H1 (cell line): ENCODE results near the gene STT3B. TPM values are rescaled to one million over a fixed set of nuclear protein-coding genes. Genes with fewer than 3 reads are reported as not detected.

Source experiments
- CTCF ChIA-PET: fragments of 300-600 bp; sonication (Branson Sonifier 250); formaldehyde crosslinking; loops from one replicate; lab custom pipeline; 2021; ENCODE audit not compliant: partially characterized antibody; lab: Charles Lee
- POLR2A ChIA-PET: fragments of 300-600 bp; sonication (Branson Sonifier 250); formaldehyde crosslinking; loops from one replicate; lab custom pipeline; 2021; ENCODE audit warnings: inconsistent platforms; ENCODE audit not compliant: partially characterized antibody; lab: Charles Lee
- DNase-seq, 2 experiments: peaks; one replicate each; pipeline versions ENCODE4 v3.0.0 to v3.0.0-alpha.2; 2010 to 2022; ENCODE audit warnings: low spot score in 2 of 2, low read depth in 1 of 2, mixed read lengths in 1 of 2
- FAIRE-seq: peaks from 2 replicates; lab custom pipeline; 2011; peaks lifted over from hg19 to GRCh38; lab: Jason Lieb, UNC
- H2AFZ ChIP-seq: 2 replicates; pipeline ENCODE4 v1.8.1; 2012; ENCODE audit warnings: low read length, inconsistent platforms
- H2AK5ac ChIP-seq: 2 replicates; pipeline ENCODE4 v1.6.1; 2013; ENCODE audit warnings: low read depth, low read length
- H2BK120ac ChIP-seq: replicated peaks from 2 replicates; pipeline ENCODE3; 2013; ENCODE audit warnings: low read depth, low read length, inconsistent platforms
- H2BK12ac ChIP-seq: 2 replicates; pipeline ENCODE4 v1.6.1; 2013; ENCODE audit warnings: low read depth, low read length
- H2BK15ac ChIP-seq: 2 replicates; pipeline ENCODE4 v1.6.1; 2013; ENCODE audit warnings: low read length
- H2BK20ac ChIP-seq: 2 replicates; pipeline ENCODE4 v1.6.1; 2013; ENCODE audit warnings: low read length
- H2BK5ac ChIP-seq: 2 replicates; pipeline ENCODE4 v1.6.1; 2013; ENCODE audit warnings: low read depth, low read length
- H3K14ac ChIP-seq: 2 replicates; pipeline ENCODE4 v1.6.1; 2013; ENCODE audit warnings: inconsistent platforms; ENCODE audit not compliant: insufficient read length
- H3K18ac ChIP-seq: 2 replicates; pipeline ENCODE4 v1.6.1; 2013; ENCODE audit warnings: low read length; ENCODE audit errors: extremely low read depth
- H3K23ac ChIP-seq: 2 replicates; pipeline ENCODE4 v1.6.1; 2013; ENCODE audit warnings: inconsistent platforms; ENCODE audit not compliant: insufficient read length
- H3K23me2 ChIP-seq: 2 replicates; pipeline ENCODE4 v1.6.1; 2013; ENCODE audit warnings: low read depth, low read length
- H3K27ac ChIP-seq: 2 replicates; pipeline ENCODE4 v1.6.1; 2011; ENCODE audit warnings: low read depth, low read length, inconsistent platforms
- H3K27me3 ChIP-seq, 4 experiments: replicated peaks in 1 of 4; 1 replicate in 1 of 4; 2 replicates in 3 of 4; pipeline versions ENCODE4 v1.6.1 to v1.8.1; 2011 to 2013; ENCODE audit warnings: low read length in 3 of 4, mild to moderate bottlenecking in 3 of 4, inconsistent platforms in 2 of 4, mixed read lengths in 2 of 4, moderate library complexity in 1 of 4; ENCODE audit not compliant: control insufficient read depth in 3 of 4, insufficient read depth in 3 of 4; ENCODE audit errors: extremely low read depth in 1 of 4
- H3K36me3 ChIP-seq, 4 experiments: 2 replicates each; pipeline versions ENCODE4 v1.6.1 to v1.8.1; 2011 to 2013; ENCODE audit warnings: mild to moderate bottlenecking in 4 of 4, low read length in 3 of 4, moderate library complexity in 2 of 4, control low read depth in 1 of 4, inconsistent platforms in 1 of 4; ENCODE audit not compliant: insufficient read depth in 4 of 4, control insufficient read depth in 2 of 4
- H3K4ac ChIP-seq: replicated peaks from 2 replicates; pipeline ENCODE3; 2013; ENCODE audit warnings: low read length, low read depth, mixed read lengths, inconsistent platforms; ENCODE audit not compliant: insufficient read length
- H3K4me1 ChIP-seq, 4 experiments: replicated peaks in 1 of 4; 1 replicate in 1 of 4; 2 replicates in 3 of 4; pipeline versions ENCODE4 v1.6.1 to v1.8.1; 2011 to 2013; ENCODE audit warnings: low read length in 3 of 4, inconsistent platforms in 2 of 4, mixed read lengths in 1 of 4; ENCODE audit not compliant: insufficient read depth in 4 of 4, control insufficient read depth in 3 of 4
- H3K4me2 ChIP-seq, 2 experiments: 2 replicates each; pipeline versions ENCODE4 v1.6.1 to v1.8.1; 2011 to 2013; ENCODE audit warnings: low read depth in 2 of 2, low read length in 2 of 2, control low read depth in 1 of 2, inconsistent platforms in 1 of 2, mild to moderate bottlenecking in 1 of 2; ENCODE audit not compliant: insufficient read depth in 1 of 2
- H3K4me3 ChIP-seq, 4 experiments: fragments of 200-600, 300-600 bp in 1 of 4; sonication (generic), shearing (Covaris generic), sonication (Bioruptor Twin) in 1 of 4; 2 replicates each; pipeline versions ENCODE4 v1.5.1 to v1.8.1; 2011 to 2016; ENCODE audit warnings: low read length in 4 of 4, low read depth in 3 of 4, control low read depth in 2 of 4, inconsistent platforms in 2 of 4, mild to moderate bottlenecking in 2 of 4, mixed read lengths in 1 of 4, moderate library complexity in 1 of 4; ENCODE audit not compliant: insufficient read depth in 2 of 4; ENCODE audit errors: extremely low read depth in 1 of 4
- H3K56ac ChIP-seq: replicated peaks from 2 replicates; pipeline ENCODE3; 2013; ENCODE audit warnings: low read depth, mild to moderate bottlenecking, mixed read lengths, low read length, inconsistent platforms; ENCODE audit not compliant: insufficient read length
- H3K79me1 ChIP-seq: 2 replicates; pipeline ENCODE4 v1.6.1; 2013; ENCODE audit warnings: low read depth, low read length, control low read depth
- H3K79me2 ChIP-seq, 2 experiments: 2 replicates each; pipeline versions ENCODE4 v1.6.1 to v1.8.1; 2012 to 2013; ENCODE audit warnings: low read length in 2 of 2, mild to moderate bottlenecking in 2 of 2, inconsistent platforms in 1 of 2; ENCODE audit not compliant: insufficient read depth in 2 of 2, control insufficient read depth in 1 of 2
- H3K9ac ChIP-seq, 4 experiments: replicated peaks in 1 of 4; 1 replicate in 1 of 4; 2 replicates in 3 of 4; pipeline versions ENCODE4 v1.6.1 to v1.8.1; 2011 to 2013; ENCODE audit warnings: low read depth in 3 of 4, low read length in 3 of 4, control low read depth in 2 of 4, mild to moderate bottlenecking in 2 of 4, moderate library complexity in 2 of 4, inconsistent platforms in 1 of 4; ENCODE audit errors: extremely low read depth in 1 of 4
- H3K9me3 ChIP-seq, 2 experiments: 2 replicates each; pipeline versions ENCODE4 v1.6.1 to v1.8.1; 2012 to 2013; ENCODE audit warnings: mild to moderate bottlenecking in 2 of 2, moderate library complexity in 2 of 2, control low read depth in 1 of 2, inconsistent platforms in 1 of 2, low read depth in 1 of 2, low read length in 1 of 2, mixed read lengths in 1 of 2; ENCODE audit not compliant: insufficient read depth in 2 of 2
- H4K20me1 ChIP-seq, 2 experiments: replicated peaks in 1 of 2; 2 replicates each; pipeline versions ENCODE3 to v1.8.1; 2011 to 2013; ENCODE audit warnings: inconsistent platforms in 2 of 2, low read length in 2 of 2, mild to moderate bottlenecking in 1 of 2; ENCODE audit not compliant: insufficient read depth in 2 of 2, control insufficient read depth in 1 of 2
- H4K5ac ChIP-seq: 2 replicates; pipeline ENCODE4 v1.6.1; 2013; ENCODE audit warnings: low read length, low read depth, mixed read lengths, inconsistent platforms; ENCODE audit not compliant: insufficient read length
- H4K8ac ChIP-seq: 2 replicates; pipeline ENCODE4 v1.8.0; 2013; ENCODE audit warnings: mild to moderate bottlenecking, moderate library complexity, low read length, inconsistent platforms; ENCODE audit not compliant: insufficient read depth; ENCODE audit errors: extremely low read depth
- H4K91ac ChIP-seq: replicated peaks from 2 replicates; pipeline ENCODE3; 2013; ENCODE audit warnings: low read length, mixed read lengths, inconsistent platforms; ENCODE audit not compliant: insufficient read length
- CBX8 ChIP-seq: fragments of 300-800, 300-1000 bp; sonication (generic); IDR thresholded peaks from 2 replicates; pipeline ENCODE4 v1.7.1; 2016; ENCODE audit warnings: low read depth, low read length, borderline replicate concordance
- EP300 ChIP-seq, 2 experiments: IDR thresholded peaks; 1 replicate in 1 of 2; 2 replicates in 1 of 2; pipeline ENCODE4 v1.6.1; 2011 to 2012; ENCODE audit warnings: low read depth in 2 of 2, low read length in 2 of 2, mild to moderate bottlenecking in 2 of 2, borderline replicate concordance in 1 of 2, inconsistent platforms in 1 of 2, moderate library complexity in 1 of 2
- GTF2F1 ChIP-seq: IDR thresholded peaks from 2 replicates; pipeline ENCODE4 v1.6.1; 2012; ENCODE audit warnings: low read depth, low read length, improper control_type of control experiment, borderline replicate concordance
- KDM1A ChIP-seq: fragments of 200-600, 300-600 bp; sonication (generic); IDR thresholded peaks from 2 replicates; pipeline ENCODE4 v1.7.1; 2016; ENCODE audit warnings: mild to moderate bottlenecking, low read length, borderline replicate concordance
- NANOG ChIP-seq: IDR thresholded peaks from 2 replicates; pipeline ENCODE4 v1.6.1; 2011; ENCODE audit warnings: low read length, low read depth, mild to moderate bottlenecking, inconsistent platforms; ENCODE audit not compliant: insufficient read depth, poor library complexity, severe bottlenecking
- POLR2A ChIP-seq, 2 experiments: IDR thresholded peaks; 1 replicate in 1 of 2; 2 replicates in 1 of 2; pipeline ENCODE4 v1.6.1; 2011; ENCODE audit warnings: low read depth in 2 of 2, low read length in 2 of 2, mild to moderate bottlenecking in 2 of 2; ENCODE audit errors: control extremely low read depth in 1 of 2
- RAD21 ChIP-seq, 2 experiments: IDR thresholded peaks in 1 of 2; conservative IDR thresholded peaks in 1 of 2; 2 replicates each; pipeline ENCODE4 v1.6.1; 2011; ENCODE audit warnings: low read depth in 2 of 2, low read length in 2 of 2, improper control_type of control experiment in 1 of 2, inconsistent platforms in 1 of 2, mild to moderate bottlenecking in 1 of 2, moderate library complexity in 1 of 2
- RBBP5 ChIP-seq: IDR thresholded peaks from 2 replicates; pipeline ENCODE4 v1.7.1; 2012; ENCODE audit warnings: low read depth, mild to moderate bottlenecking, inconsistent platforms, low read length, moderate library complexity, borderline replicate concordance
- SAP30 ChIP-seq: fragments of 300-600 bp; sonication (generic); IDR thresholded peaks from 2 replicates; pipeline ENCODE4 v1.7.1; 2012; ENCODE audit warnings: low read length, moderate library complexity, mild to moderate bottlenecking, inconsistent platforms; ENCODE audit not compliant: insufficient read depth, insufficient replicate concordance
- SIX5 ChIP-seq: IDR thresholded peaks from 2 replicates; pipeline ENCODE4 v1.6.1; 2011; ENCODE audit warnings: mild to moderate bottlenecking, low read depth, low read length
- TAF1 ChIP-seq: IDR thresholded peaks from 2 replicates; pipeline ENCODE4 v1.6.1; 2011; ENCODE audit warnings: mild to moderate bottlenecking, low read depth, low read length
- ZNF274 ChIP-seq: IDR thresholded peaks from 2 replicates; pipeline ENCODE4 v1.7.0; 2012; ENCODE audit warnings: low read length, borderline replicate concordance; ENCODE audit errors: extremely low read depth
- WGBS, 2 experiments: shearing (Covaris generic) in 1 of 2; methylation state at CpG; one replicate each; pipeline versions ENCODE4 v1.1.6 to v1.1.7; 2013 to 2015; ENCODE audit warnings: low lambda C conversion rate in 2 of 2, mixed read lengths in 2 of 2, inconsistent platforms in 1 of 2, low coverage in 1 of 2, missing lambda C conversion rate in 1 of 2; ENCODE audit not compliant: insufficient replicate concordance in 2 of 2, insufficient coverage in 1 of 2, insufficient read length in 1 of 2; ENCODE audit errors: extremely low coverage in 1 of 2, missing lambda C conversion rate in 1 of 2; 5-methylcytosine and 5-hydroxymethylcytosine counted together
- polyA plus RNA-seq, 7 experiments: library from polyadenylated mRNA; depleted of rRNA in 3 of 7; stranded (reverse) in 5 of 7; unstranded in 2 of 7; fragments of >200 nt in 5 of 7; fragments of 200-250 nt in 2 of 7; gene quantifications; 1 replicate in 5 of 7; 2 replicates in 1 of 7; 4 replicates in 1 of 7; pipeline versions ENCODE4 v1.2.1 to v1.2.3, GENCODE V29; 2011 to 2013; ENCODE audit warnings: missing spikeins in 2 of 7, mixed read lengths in 2 of 7
- total RNA-seq: library from RNA; stranded (reverse); fragmentation: NEBNext Ultra II Directional; extraction: Animal tissue kit (Norgen Biotek cat#: 25700); gene quantifications from 2 replicates; pipeline ENCODE4 v1.2.1, GENCODE V29; 2021

The STT3B gene
- total and polyA plus RNA-seq, 2 of the 8 experiments (the other 6 are each of a cell fraction or from before 2014, with no cell fraction given): 43.5 to 134 TPM

GRCh38 chr3:31531452-31531991, 1.2 kb upstream of the STT3B start:
- H2BK15ac ChIP-seq: no peak overlapping the region
- H2BK20ac ChIP-seq: no peak overlapping the region
- H3K27ac ChIP-seq: peak overlapping the region; percentile 97
- H3K36me3 ChIP-seq: no peaks in the 10 kb centered on the region
- H3K23me2 ChIP-seq: no peaks in the 10 kb centered on the region
- ChIA-PET POLR2A (interaction anchor here (0.9 to 3.7 kb wide), 21 partner anchors 9 to 308 kb away, joined by 3 to 31 read pairs (median 7); no protein-coding TSS in a partner anchor), CTCF (interaction anchor here (0.7 to 3.7 kb wide), 5 partner anchors 9 to 71 kb away, joined by 3 to 16 read pairs (median 4); no protein-coding TSS in a partner anchor)
- peak overlapping the region; percentile 79 to 87 for H3K4me2 ChIP-seq
- H3K4ac ChIP-seq: peak overlapping the region; percentile 70
- peak overlapping the region; percentile 13; the same call in 1 of the 2 replicates for H2BK12ac ChIP-seq
- peaks cover 2 to 17% of the 10 kb centered on the region in 2 experiments for H4K20me1 ChIP-seq
- 4% methylated on average over 28 of the region's 31 CpGs; no CpG with 5 or more reads in 1 of the 2 experiments for WGBS, 2 experiments
- no peak for FAIRE-seq
- H3K18ac ChIP-seq: peak overlapping the region; percentile 92
- H3K14ac ChIP-seq: no peak overlapping the region
- H4K91ac ChIP-seq: peak overlapping the region; percentile 76
- H2BK120ac ChIP-seq: no peak overlapping the region
- peak overlapping the region; percentile 70 to 95 (median 84) for H3K4me3 ChIP-seq
- no peak for DNase-seq
- H3K56ac ChIP-seq: peak overlapping the region; percentile 44
- peaks cover 5 to 42% of the 10 kb centered on the region in 2 experiments; a peak in 3 of 4 replicates for H3K79me2 ChIP-seq
- peak overlapping the region; percentile 99; the same call in 1 of the 2 replicates for H4K8ac ChIP-seq
- peak overlapping the region; percentile 91 to 98 (median 94) for H3K9ac ChIP-seq
- peak overlapping the region; percentile 94 for H4K5ac ChIP-seq
- no peaks in the 10 kb centered on the region for H3K9me3 ChIP-seq
- H2AK5ac ChIP-seq: no peak overlapping the region
- no peaks in the 10 kb centered on the region for H3K27me3 ChIP-seq
- peaks cover 0 to 9% (median 3%) of the 10 kb centered on the region in 4 experiments; a peak in 2 of 7 replicates for H3K4me1 ChIP-seq
- no peaks in the 10 kb centered on the region for H3K79me1 ChIP-seq
- peak overlapping the region; percentile 93 for H2BK5ac ChIP-seq
- no peak overlapping the region for H3K23ac ChIP-seq
- peak overlapping the region; percentile 33 for H2AFZ ChIP-seq
- TF ChIP-seq SIX5 (no peak), GTF2F1 (no peak), NANOG (no peak), EP300 (IDR thresholded peaks at IDR 0.05; ENCODE audit: borderline replicate concordance in 1 of 2, low read depth in 2 of 2, low read length in 2 of 2) (no peak), TAF1 (no peak), POLR2A (IDR thresholded peaks at IDR 0.05; ENCODE audit: control extremely low read depth in 1 of 2, low read depth in 2 of 2, low read length in 2 of 2) (no peak), ZNF274 (no peak), RAD21 (IDR thresholded peaks at IDR 0.05 in 1 of 2, conservative IDR thresholded peaks at IDR 0.05 in 1 of 2; ENCODE audit: low read depth in 2 of 2, low read length in 2 of 2) (peak in 1 of 2 experiments; percentile 4; a peak in 1 of 4 replicates), SAP30 (no peak), CBX8 (no peak), RBBP5 (no peak), KDM1A (no peak)
